Osteoblast (primary cell): ENCODE data around the gene DNASE1. TPM values are rescaled to one million over a fixed set of nuclear protein-coding genes. Genes with fewer than 3 reads are reported as not detected.

Source experiments
- DNase-seq: peaks from one replicate; pipeline ENCODE4 v3.0.0; 2011; ENCODE audit warnings: low spot score, mixed read lengths; ENCODE audit not compliant: insufficient read length; ENCODE audit errors: missing footprints
- H2AFZ ChIP-seq: 2 replicates; pipeline ENCODE4 v1.6.0; 2011; ENCODE audit warnings: mild to moderate bottlenecking, low read length
- H3K27ac ChIP-seq: 2 replicates; pipeline ENCODE4 v1.5.1; 2011; ENCODE audit warnings: mild to moderate bottlenecking, low read depth, low read length, moderate library complexity
- H3K27me3 ChIP-seq: 2 replicates; pipeline ENCODE4 v1.6.0; 2012; ENCODE audit warnings: mild to moderate bottlenecking, control low read depth, inconsistent platforms, low read length, moderate library complexity; ENCODE audit not compliant: insufficient read depth
- H3K36me3 ChIP-seq: 2 replicates; pipeline ENCODE4 v1.5.1; 2011; ENCODE audit warnings: mild to moderate bottlenecking, low read length, control low read depth, moderate library complexity; ENCODE audit not compliant: insufficient read depth
- H3K4me1 ChIP-seq: 2 replicates; pipeline ENCODE4 v1.5.1; 2011; ENCODE audit warnings: mild to moderate bottlenecking, low read length, control low read depth, moderate library complexity; ENCODE audit not compliant: insufficient read depth
- H3K4me2 ChIP-seq: 2 replicates; pipeline ENCODE4 v1.6.0; 2011; ENCODE audit warnings: mild to moderate bottlenecking, low read length; ENCODE audit not compliant: insufficient read depth
- H3K4me3 ChIP-seq: fragments of 200-600 bp; sonication (generic); 3 replicates; pipeline ENCODE4 v1.5.1; 2012; ENCODE audit warnings: mild to moderate bottlenecking, low read length, inconsistent platforms; ENCODE audit not compliant: insufficient read depth
- H3K79me2 ChIP-seq: 2 replicates; pipeline ENCODE4 v1.6.0; 2012; ENCODE audit warnings: mild to moderate bottlenecking, low read length, control low read depth, inconsistent platforms; ENCODE audit not compliant: insufficient read depth
- H3K9me3 ChIP-seq: 2 replicates; pipeline ENCODE4 v1.5.1; 2011; ENCODE audit warnings: low read depth, low read length, control low read depth
- H4K20me1 ChIP-seq: 2 replicates; pipeline ENCODE4 v1.6.0; 2012; ENCODE audit warnings: mild to moderate bottlenecking, low read length, control low read depth; ENCODE audit not compliant: insufficient read depth
- CTCF ChIP-seq: IDR thresholded peaks from 2 replicates; pipeline ENCODE4 v1.5.1; 2011; ENCODE audit warnings: mild to moderate bottlenecking, low read depth, low read length, moderate library complexity; ENCODE audit errors: extremely low read depth
- total RNA-seq: library from RNA; depleted of rRNA; stranded (reverse); fragments of >200 nt; gene quantifications from 2 replicates; pipeline ENCODE4 v1.2.3, GENCODE V29; 2012

DNASE1 gene
- total RNA-seq, 1 donor = 11.9 TPM

GRCh38 chr16:3665508-3665907, 11.0 kb downstream of the DNASE1 start:
- no peak overlapping the region for H3K4me2 ChIP-seq
- H3K27me3 ChIP-seq = no peaks in the 10 kb centered on the region
- no peak for TF ChIP-seq CTCF
- peaks cover 6% of the 10 kb centered on the region for H3K9me3 ChIP-seq
- peaks cover 44% of the 10 kb centered on the region for H3K36me3 ChIP-seq
- no peak for DNase-seq
- no peak overlapping the region for H3K4me3 ChIP-seq
- no peak overlapping the region for H2AFZ ChIP-seq
- no peaks in the 10 kb centered on the region for H3K79me2 ChIP-seq
- peaks cover 4% of the 10 kb centered on the region for H4K20me1 ChIP-seq
- H3K4me1 ChIP-seq = no peaks in the 10 kb centered on the region
- H3K27ac ChIP-seq = no peak overlapping the region

GRCh38 chr16:3668626-3669025, 14.1 kb downstream of the DNASE1 start:
- peaks cover 29% of the 10 kb centered on the region for H3K36me3 ChIP-seq
- H2AFZ ChIP-seq = no peak overlapping the region
- no peak for TF ChIP-seq CTCF
- H3K4me1 ChIP-seq = no peaks in the 10 kb centered on the region
- no peaks in the 10 kb centered on the region for H4K20me1 ChIP-seq
- no peaks in the 10 kb centered on the region for H3K27me3 ChIP-seq
- no peak for DNase-seq
- no peak overlapping the region for H3K4me3 ChIP-seq
- no peak overlapping the region for H3K4me2 ChIP-seq
- H3K9me3 ChIP-seq = peaks cover 6% of the 10 kb centered on the region
- no peak overlapping the region for H3K27ac ChIP-seq
- no peaks in the 10 kb centered on the region for H3K79me2 ChIP-seq

GRCh38 chr16:3669082-3669481, 14.6 kb downstream of the DNASE1 start:
- no peak for TF ChIP-seq CTCF
- no peaks in the 10 kb centered on the region for H3K27me3 ChIP-seq
- no peak overlapping the region for H3K4me3 ChIP-seq
- H3K4me1 ChIP-seq = no peaks in the 10 kb centered on the region
- H3K27ac ChIP-seq = no peak overlapping the region
- no peak for DNase-seq
- H4K20me1 ChIP-seq = no peaks in the 10 kb centered on the region
- H3K36me3 ChIP-seq = peaks cover 33% of the 10 kb centered on the region
- H3K4me2 ChIP-seq = no peak overlapping the region
- no peak overlapping the region for H2AFZ ChIP-seq
- no peaks in the 10 kb centered on the region for H3K79me2 ChIP-seq
- peaks cover 6% of the 10 kb centered on the region for H3K9me3 ChIP-seq

GRCh38 chr16:3670711-3671110, 16.2 kb downstream of the DNASE1 start:
- no peak overlapping the region for H2AFZ ChIP-seq
- H4K20me1 ChIP-seq = no peaks in the 10 kb centered on the region
- H3K27ac ChIP-seq = no peak overlapping the region
- H3K27me3 ChIP-seq = no peaks in the 10 kb centered on the region
- TF ChIP-seq CTCF = no peak
- H3K79me2 ChIP-seq = no peaks in the 10 kb centered on the region
- H3K36me3 ChIP-seq = peaks cover 42% of the 10 kb centered on the region
- no peaks in the 10 kb centered on the region for H3K4me1 ChIP-seq
- DNase-seq = no peak
- no peak overlapping the region for H3K4me2 ChIP-seq
- no peak overlapping the region for H3K4me3 ChIP-seq
- peaks cover 6% of the 10 kb centered on the region for H3K9me3 ChIP-seq
